Left ventricle myocardium superior (tissue), 1 donor: ENCODE data around the gene UBASH3B. TPM values are rescaled to one million over a fixed set of nuclear protein-coding genes. Genes with fewer than 3 reads are reported as not detected.

Experiments used
- ATAC-seq: fragments of 200-7000 bp; cut with Tn5 transposase; one replicate; pipeline ENCODE4 v1.9.1; 2020; ENCODE audit warnings: mild to moderate bottlenecking, moderate library complexity
- DNase-seq: peaks from one replicate; pipeline ENCODE4 v3.0.0-alpha.2; 2020
- intact Hi-C: fragments of 100-400 bp; cut with micrococcal nuclease; formaldehyde crosslinking; loops from one replicate; pipeline ENCODE4 v1.11.0; 2022
- total RNA-seq: library from RNA; stranded (reverse); fragmentation: NEBNext Ultra II Directional; extraction: Animal tissue kit (Norgen Biotek cat#: 25700); gene quantifications from one replicate; pipeline ENCODE4 v1.2.1, GENCODE V29; 2021
- donor health status: DM: no; HTN: yes; CAD: no; lungs with severe emphysema.

UBASH3B gene
- total RNA-seq, 1 donor from 2014 or later, result 1.0 TPM

GRCh38 chr11:122745111-122745510 is 89.6 kb downstream of the UBASH3B start:
- DNase-seq, result no peak
- intact Hi-C loops, result no loop called here
- no peak for ATAC-seq

- intact Hi-C loops, result no loop called here
- ATAC-seq (no peak), DNase-seq (no peak)
Observed at GRCh38 chr11:122746050-122746478, 90.5 kb downstream of the UBASH3B start.

- no peak for ATAC-seq
- intact Hi-C loops, result no loop called here
- DNase-seq, result no peak
Observed at GRCh38 chr11:122746611-122747244, 91.2 kb downstream of the UBASH3B start.

GRCh38 chr11:122747351-122747781 is 91.8 kb downstream of the UBASH3B start:
- ATAC-seq (peak; percentile 43), DNase-seq (no peak)
- intact Hi-C loops, result no loop called here

- DNase-seq, result no peak
- peak; percentile 82 for ATAC-seq
- intact Hi-C loops, result no loop called here
Observed at GRCh38 chr11:122749005-122749687, 93.6 kb downstream of the UBASH3B start.

- intact Hi-C loops, result no loop called here
- ATAC-seq (no peak), DNase-seq (no peak)
Observed at GRCh38 chr11:122750049-122750448, 94.5 kb downstream of the UBASH3B start.

GRCh38 chr11:122751292-122752070 is 96.0 kb downstream of the UBASH3B start:
- intact Hi-C loops, result no loop called here
- DNase-seq, result no peak
- no peak for ATAC-seq

GRCh38 chr11:122754028-122754427 is 98.5 kb downstream of the UBASH3B start:
- intact Hi-C loops, result no loop called here
- ATAC-seq, result no peak
- no peak for DNase-seq

GRCh38 chr11:122754553-122755322 is 99.2 kb downstream of the UBASH3B start:
- DNase-seq, result no peak
- no peak for ATAC-seq
- intact Hi-C loops, result no loop called here

- ATAC-seq (peak; percentile 55), DNase-seq (no peak)
- intact Hi-C loops, result no loop called here
Observed at GRCh38 chr11:122755409-122755808, 99.9 kb downstream of the UBASH3B start.

GRCh38 chr11:122755941-122756340 is 100.4 kb downstream of the UBASH3B start:
- intact Hi-C loops, result no loop called here
- ATAC-seq (no peak), DNase-seq (no peak)

GRCh38 chr11:122756417-122756816 is 100.9 kb downstream of the UBASH3B start:
- DNase-seq (peak; percentile 52), ATAC-seq (peak; percentile 79)
- intact Hi-C loops, result no loop called here

GRCh38 chr11:122757201-122757600 is 101.7 kb downstream of the UBASH3B start:
- no peak for DNase-seq
- intact Hi-C loops, result no loop called here
- ATAC-seq, result no peak

- ATAC-seq, result no peak
- DNase-seq, result no peak
- intact Hi-C loops, result no loop called here
Observed at GRCh38 chr11:122758339-122758738, 102.8 kb downstream of the UBASH3B start.

- intact Hi-C loops, result no loop called here
- no peak for ATAC-seq
- DNase-seq, result no peak
Observed at GRCh38 chr11:122758974-122759373, 103.5 kb downstream of the UBASH3B start.

- intact Hi-C loops, result no loop called here
Observed at GRCh38 chr11:122763108-122763507, 107.6 kb downstream of the UBASH3B start.

GRCh38 chr11:122764371-122765090 is 109.0 kb downstream of the UBASH3B start:
- intact Hi-C loops, result no loop called here
- ATAC-seq, result no peak
- DNase-seq, result no peak

More at GRCh38 chr11:122763108-122763507, 107.6 kb downstream of the UBASH3B start:
- no peak for ATAC-seq
- no peak for DNase-seq

GRCh38 chr11:122765487-122766131 is 110.1 kb downstream of the UBASH3B start:
- ATAC-seq, result no peak
- no peak for DNase-seq
- intact Hi-C loops, result no loop called here
